T-helper 2 cell treated with Interferon-gamma antibody and Interleukin-4, amounts not matched to agents 100 ng/mL and 5 ng/mL, for 36 hours (primary cell): ENCODE data around the gene TRIM37. TPM values are rescaled to one million over a fixed set of nuclear protein-coding genes. Genes with fewer than 3 reads are reported as not detected.
"Not testable (repeated sequence)": the region's sequence is repeated elsewhere in the genome, so short reads cannot be mapped to it uniquely, and the experiment has no call there.

ENCODE experiments used
- intact Hi-C: fragments of 100-400 bp; cut with micrococcal nuclease; formaldehyde crosslinking; loops from one replicate; pipeline ENCODE4 v1.15.1; 2023
- total RNA-seq: library from RNA; stranded (reverse); gene quantifications from 2 replicates; pipeline ENCODE4 v1.2.3, GENCODE V29; 2022

The TRIM37 gene
- total RNA-seq, 1 donor from 2014 or later = 22.0 TPM

DNA sequence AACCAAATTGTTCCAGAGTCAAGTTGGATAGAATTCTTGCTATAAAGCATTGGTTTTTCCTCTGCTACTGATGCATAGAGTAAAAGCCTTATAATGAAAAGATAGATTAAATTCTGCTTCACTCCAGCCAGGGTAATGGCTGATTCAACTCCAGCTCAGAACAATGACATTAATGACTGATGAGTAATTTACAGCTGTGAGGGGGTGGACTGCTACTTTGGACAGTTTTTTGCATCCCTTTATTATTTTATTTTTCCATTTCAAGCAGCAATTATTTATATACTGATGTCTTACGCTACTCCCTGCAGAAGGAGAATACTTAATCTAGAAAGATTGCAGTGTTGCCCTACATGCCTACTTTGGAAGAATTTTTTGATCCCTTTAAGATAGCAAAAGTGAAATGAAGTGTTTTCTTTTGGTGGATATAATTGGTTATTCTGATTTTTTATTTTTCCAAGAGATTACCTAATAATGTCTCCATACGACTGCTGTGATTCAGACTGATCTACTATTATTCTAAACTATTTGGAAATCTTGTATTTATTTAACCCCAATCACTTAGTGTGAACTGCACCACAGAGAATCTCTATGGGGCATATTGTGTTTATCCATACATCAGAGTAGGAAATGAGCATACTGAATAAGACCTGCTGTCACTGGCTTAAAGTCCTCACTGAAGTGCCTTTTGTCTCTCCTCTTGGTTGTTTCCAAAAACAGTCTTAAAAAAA, 149.5 kb downstream of the TRIM37 start:
- intact Hi-C loops = no loop called here

GRCh38 chr17:58954358-58954757, 152.3 kb downstream of the TRIM37 start:
- intact Hi-C loops = not testable (repeated sequence)

- intact Hi-C loops = no loop called here
These were observed 158.9 kb downstream of the TRIM37 start for GRCh38 chr17:58947824-58948223.

- intact Hi-C loops = no loop called here
These were observed 159.3 kb downstream of the TRIM37 start for GRCh38 chr17:58947411-58947810.

- intact Hi-C loops = no loop called here
These were observed 162.5 kb downstream of the TRIM37 start for GRCh38 chr17:58944166-58944565.

DNA sequence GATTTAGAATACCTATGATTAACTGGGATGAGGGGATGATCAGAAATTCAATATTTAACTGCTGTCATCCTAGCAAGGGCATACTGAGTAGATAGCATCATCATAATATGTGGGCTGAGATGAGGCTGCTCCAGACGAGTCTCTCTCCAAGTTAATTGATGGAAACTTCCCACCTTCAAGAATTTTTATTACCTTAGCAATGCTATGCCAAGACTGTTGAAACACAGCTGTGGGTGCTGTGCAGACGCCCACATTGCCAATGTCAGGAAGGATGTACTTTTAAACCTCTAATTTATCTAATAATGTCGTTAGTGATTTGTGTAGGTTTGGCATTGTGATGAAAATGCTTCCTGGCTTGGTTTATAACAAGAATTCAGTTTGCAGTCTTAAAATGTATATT, 170.4 kb downstream of the TRIM37 start:
- intact Hi-C loops = no loop called here

DNA sequence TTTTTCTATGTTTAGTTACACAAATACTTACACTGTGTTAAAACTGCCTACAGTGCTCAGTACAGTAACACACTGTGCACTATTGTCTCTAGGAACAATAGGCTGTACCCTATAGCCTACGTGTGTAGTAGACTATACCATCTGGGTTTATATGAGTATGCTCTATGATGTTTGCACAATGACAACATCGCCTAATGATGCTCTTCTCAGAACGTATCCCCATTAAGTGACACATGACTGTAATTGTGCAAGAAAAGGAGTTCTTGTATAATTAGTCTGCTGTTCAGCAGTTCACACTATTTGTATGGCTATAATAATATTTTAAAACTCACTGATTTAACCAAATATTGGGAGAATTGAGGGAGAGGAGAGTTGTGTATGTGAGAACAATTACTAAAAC, 173.7 kb downstream of the TRIM37 start:
- intact Hi-C loops = no loop called here

Other genes starting within 250 kb of the TRIM37 start
- gene SKA2, start 48.3 kb upstream of the TRIM37 start, total RNA-seq = 75.9 and 92.8 TPM in 2 replicates
- 55.1 and 56.9 TPM in 2 replicates for gene PRR11, start 48.9 kb upstream of the TRIM37 start, total RNA-seq
- gene SMG8, start 103.2 kb upstream of the TRIM37 start, total RNA-seq = 18.0 and 19.4 TPM in 2 replicates
- 1.6 and 2.5 TPM in 2 replicates for gene GDPD1, start 113.6 kb upstream of the TRIM37 start, total RNA-seq
- 3.9 and 5.8 TPM in 2 replicates for gene YPEL2, start 224.8 kb upstream of the TRIM37 start, total RNA-seq